Measurements from ENCODE around the gene CLCNKA.
"Not testable (repeated sequence)": the region's sequence is repeated elsewhere in the genome, so short reads cannot be mapped to it uniquely, and the experiment has no call there.

CLCNKA gene

DNA sequence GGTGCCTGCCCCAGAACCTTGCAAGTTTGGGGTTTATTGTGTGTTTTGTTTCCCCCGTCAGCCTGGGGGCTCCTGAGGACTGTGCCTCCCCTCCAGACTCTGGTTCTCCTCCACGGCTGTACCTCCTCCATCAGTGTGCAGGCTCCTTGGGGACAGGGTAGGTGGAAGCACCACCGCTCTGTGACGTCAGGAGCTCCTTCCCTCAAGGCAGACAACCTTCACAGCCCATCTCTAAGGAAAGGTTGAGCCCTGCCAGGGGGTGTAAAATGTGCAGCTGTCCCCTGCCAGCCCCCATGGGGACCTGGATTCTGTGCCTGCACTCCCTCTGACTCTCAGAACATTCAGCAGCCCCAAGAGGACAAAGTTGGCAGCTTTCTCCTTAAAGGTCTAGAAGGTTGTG lies 3.5 kb upstream of the CLCNKA start:
- no peak for DNase-seq

DNA sequence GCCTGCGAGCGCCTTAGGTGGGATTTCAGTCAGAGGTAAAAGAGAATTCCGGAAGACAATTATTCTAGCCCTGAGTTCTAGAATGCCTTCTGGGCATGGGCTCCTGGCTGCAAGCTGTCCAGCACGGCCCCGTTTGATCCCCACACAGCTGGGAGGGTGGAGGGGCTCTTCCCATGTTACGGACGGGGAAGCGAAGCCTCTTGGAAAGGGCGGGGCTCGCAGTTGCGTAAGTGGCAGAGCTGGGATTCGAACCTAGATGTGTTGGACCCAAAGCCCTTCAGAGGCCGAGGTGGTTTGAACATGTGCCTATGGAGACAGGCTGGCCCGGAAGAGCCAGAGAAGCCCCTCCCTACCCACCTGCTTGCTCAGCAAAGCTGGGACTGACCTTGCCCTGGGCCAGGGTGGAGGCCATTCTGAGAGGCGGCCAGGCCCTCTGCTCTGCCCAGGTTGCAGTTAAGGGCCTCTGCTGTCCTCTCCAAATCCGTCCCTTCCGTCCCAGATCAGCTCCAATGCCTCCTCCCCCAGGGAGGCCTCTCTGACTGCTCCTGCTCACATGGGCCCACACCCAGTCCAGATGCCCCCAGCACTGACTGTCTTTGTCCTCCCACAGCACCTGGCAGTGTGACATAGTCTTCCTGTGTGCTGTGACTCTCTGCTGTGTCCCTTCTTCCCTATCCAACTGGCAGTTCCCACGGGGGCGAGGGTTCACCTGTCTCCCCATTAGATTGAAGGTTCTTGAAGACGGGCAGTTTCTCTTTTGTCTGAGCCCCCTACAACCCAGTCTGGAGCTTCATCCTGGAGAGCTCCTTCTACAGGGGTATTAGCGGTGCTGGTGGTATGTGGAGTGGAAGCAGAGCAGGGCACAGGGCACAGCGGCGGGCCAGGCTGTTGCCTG lies 2.8 kb upstream of the CLCNKA start:
- no peak for DNase-seq

DNA sequence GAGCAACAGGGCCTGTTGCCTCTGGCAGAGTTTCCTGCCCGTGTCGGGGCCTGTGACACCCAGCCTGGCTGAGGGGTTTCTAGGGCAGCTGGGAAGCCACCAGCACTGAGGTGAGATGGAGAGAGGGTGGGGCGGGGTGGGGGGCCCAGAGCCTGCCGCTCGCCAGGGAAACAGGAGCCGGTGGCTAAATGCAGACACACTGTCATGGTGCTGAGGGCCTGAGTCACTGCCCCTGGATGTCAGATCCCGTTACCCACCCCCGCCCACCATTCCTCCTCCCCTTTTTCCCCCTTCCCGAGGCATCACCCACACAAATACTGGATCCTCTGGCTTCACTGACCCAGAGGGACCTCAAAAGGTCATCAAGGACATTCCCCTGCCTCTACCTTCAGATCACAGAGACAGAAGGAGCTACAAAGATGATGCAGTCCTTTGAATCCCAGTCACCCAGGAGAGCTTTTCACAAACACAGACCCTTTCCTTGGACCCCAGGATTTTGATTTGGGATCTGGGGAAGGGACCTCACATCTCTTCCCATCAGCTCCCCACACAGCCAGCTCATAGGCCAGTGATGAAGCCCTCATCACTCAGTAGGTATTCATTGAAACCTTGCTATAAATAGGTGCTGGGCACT lies 2.1 kb upstream of the CLCNKA start:
- DNase-seq, result no peak

DNA sequence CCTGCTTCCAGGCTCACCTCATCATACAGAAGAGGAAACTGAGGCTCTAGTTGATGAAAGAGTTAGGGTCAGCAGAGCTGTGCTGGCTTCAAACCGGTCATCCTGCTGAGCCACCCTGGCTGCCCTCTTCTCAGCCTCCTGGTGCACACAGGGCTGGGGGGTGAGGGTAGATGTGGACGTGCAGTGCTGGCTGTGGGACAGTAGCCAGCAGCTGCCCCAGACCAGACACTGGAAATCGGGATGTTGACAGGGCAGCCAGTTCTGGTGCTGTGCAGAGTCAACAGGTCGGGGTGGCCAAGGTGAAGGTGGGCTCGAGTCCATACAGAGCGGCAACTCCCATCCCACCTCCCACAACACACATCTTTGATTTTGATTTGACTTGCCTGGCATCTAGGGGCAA lies 1.5 kb upstream of the CLCNKA start:
- DNase-seq, result no peak

DNA sequence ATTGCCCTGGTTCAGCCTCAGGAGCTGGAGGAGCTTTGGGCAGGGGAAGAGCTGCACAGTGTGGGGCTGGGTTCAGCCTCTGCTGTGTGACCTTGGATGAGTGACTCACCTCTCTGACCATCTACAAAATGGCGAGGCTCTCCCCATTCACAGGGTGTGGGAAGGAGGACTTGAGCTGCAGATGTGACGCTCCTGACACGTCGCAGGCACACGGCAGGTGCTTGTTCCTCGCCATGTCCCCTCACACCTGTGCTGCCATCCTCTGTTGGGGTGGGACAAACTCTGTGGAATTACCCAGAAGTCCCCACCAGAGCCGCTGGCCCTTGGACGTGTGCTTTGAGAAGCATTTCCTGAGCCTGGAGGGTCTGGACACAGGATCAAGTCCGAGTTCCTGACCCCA lies 958 bp upstream of the CLCNKA start:
- DNase-seq, result not testable (repeated sequence)

DNA sequence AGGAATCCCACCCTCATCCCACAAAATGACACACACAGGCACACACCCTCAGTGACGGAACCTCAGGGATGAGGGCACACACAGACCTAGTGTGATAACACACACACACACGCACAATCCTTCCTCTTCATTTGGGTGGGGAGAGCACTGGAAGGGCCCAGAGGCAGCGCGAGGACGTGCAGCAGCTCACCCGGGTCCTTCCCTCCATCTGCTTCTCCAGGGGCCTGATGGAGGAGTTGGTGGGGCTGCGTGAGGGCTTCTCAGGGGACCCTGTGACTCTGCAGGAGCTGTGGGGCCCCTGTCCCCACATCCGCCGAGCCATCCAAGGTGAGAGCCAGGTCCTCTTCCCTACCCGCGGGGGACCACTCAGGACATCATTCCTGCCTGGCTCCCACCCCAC lies 557 bp downstream of the CLCNKA start:
- no peak for DNase-seq

DNA sequence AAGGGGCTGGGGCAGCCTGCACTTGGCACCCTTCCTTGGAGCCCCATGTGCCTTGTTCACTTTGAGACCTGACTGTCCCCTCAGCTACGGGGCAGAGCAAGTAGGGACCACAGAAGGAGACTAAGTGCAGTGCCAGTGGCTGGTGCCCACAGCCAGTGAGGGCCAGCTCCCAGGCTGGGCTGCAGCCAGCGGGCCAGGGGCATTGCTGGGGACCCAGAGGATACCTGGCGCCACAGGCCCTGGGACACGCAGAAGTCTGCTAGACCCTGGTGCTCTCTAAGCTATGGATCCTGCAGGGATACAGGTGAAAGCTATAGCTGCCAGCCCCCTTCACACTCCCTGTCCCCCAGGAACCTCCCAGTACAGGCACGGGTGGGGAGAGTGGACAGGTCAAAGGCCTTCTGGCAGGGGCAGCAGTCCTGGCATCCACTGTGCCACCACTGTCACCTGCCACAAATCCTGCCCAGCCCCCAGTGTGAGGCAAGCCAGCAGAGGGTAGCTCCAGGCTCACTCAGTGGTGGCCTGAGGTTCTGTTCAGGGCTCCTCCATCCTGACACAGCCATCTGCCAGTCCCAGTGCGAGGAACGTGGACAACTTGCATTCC lies 1.3 kb downstream of the CLCNKA start:
- DNase-seq, result no peak

DNA sequence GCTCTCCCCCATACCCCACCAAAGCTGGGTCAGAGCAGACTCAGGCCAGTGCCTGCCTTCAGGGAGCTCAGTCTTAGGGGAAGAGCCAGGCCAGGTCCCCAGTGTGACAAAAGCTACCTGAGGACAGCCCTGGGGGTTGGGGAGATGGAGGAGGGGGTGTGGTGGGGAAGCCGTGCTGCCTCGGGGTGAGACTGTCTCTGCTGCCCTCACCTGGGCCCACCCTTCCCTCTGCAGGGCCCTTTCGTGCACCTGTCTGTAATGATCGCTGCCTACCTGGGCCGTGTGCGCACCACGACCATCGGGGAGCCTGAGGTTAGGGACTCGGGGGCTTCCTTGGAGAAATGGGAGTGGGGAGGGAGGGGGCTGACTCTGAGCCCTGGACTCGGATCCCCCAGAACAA lies 4.5 kb downstream of the CLCNKA start:
- not testable (repeated sequence) for DNase-seq

DNA sequence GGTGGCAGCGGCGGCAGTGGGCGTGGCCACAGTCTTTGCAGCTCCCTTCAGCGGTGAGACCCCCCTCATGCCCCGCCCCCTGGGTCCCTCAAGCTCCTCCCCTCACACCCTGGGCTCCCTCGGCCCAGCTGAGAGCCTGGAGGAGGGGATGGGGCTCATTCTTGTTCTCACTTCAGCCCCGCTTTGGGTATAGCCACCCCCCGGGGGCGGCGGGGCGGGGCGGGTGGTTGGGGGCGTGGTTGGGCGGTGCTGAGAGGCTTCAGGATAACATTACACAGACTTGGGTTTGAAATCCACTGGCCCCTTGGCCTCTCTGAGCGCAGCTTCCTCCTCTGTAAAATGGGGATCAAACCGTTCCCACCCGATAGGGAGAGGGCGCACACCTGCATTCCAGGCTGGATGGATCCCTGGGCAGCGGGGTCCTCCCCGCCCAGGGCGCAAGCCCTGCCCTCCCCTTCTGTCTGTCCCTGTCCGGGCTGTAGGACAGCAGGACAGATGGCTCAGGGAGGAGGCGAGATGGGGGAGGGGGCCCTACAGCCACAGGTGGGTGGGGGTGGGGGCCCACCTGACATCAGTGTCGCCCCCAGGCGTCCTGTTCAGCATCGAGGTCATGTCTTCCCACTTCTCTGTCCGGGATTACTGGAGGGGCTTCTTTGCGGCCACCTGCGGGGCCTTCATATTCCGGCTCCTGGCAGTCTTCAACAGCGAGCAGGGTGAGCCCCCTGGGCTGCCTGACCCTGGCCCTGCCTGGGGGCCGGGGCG lies 5.1 kb downstream of the CLCNKA start:
- DNase-seq, result no peak

DNA sequence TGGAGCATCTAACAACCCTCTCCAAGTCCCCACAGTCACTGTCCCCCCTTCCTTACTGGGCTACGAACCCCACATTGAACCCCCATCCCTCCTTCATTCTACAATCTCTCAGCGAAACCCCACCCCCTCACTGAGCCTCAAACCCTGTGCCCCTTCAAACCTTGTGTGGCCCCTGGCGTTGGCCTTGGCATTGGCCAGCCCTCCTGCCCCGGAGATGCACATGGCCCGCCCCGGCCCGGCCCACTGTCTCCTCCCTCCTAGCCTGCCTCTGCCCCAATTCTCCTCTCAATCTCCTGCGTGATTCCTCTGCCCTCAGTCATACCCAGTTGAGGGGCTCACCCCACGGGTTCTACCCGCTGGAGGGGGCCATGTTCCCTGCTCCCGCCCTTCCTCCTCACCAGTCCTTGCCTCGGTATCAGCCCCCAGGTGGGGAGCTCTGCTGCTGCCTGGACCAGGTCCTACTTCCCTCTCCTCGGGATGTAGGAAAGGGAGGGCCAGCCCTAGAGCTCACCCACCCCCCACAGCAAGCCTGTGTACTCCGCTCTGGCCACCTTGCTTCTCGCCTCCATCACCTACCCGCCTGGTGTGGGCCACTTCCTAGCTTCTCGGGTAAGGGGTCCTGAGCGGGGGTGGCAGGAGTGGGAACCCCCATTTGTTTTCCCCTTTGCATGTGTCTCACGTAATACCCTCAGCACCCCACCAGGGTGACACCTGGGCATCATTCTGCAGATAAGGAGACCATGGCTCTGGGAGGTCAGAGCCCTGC lies 6.6 kb downstream of the CLCNKA start:
- DNase-seq, result no peak

DNA sequence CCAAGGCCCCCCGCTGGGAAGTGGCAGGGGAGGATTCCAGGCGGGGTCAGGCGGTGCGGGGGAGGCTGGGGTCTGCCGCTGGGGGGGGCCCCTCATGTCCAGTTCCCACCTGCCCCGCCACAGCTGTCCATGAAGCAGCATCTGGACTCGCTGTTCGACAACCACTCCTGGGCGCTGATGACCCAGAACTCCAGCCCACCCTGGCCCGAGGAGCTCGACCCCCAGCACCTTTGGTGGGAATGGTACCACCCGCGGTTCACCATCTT lies 7.1 kb downstream of the CLCNKA start:
- not testable (repeated sequence) for DNase-seq

DNA sequence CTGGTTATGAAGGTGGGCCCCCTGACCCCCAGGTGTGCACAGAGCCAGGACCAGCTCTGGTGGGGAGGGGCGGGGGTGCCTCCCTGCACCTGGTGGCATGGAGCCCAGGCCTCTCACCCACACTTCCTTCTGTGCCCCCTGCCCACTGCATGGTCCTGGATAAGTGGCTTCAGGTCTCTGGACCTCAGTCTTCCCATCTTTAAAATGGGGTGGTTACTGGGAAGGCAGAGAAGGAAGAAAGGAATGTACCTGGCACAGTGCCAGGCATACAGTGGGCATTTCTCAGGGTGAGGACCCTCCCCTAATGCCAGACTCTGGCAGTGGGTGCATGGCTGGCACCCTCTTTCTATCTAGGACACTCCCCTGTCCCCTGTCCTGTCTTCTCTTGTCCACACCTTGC lies 7.5 kb downstream of the CLCNKA start:
- no peak for DNase-seq

DNA sequence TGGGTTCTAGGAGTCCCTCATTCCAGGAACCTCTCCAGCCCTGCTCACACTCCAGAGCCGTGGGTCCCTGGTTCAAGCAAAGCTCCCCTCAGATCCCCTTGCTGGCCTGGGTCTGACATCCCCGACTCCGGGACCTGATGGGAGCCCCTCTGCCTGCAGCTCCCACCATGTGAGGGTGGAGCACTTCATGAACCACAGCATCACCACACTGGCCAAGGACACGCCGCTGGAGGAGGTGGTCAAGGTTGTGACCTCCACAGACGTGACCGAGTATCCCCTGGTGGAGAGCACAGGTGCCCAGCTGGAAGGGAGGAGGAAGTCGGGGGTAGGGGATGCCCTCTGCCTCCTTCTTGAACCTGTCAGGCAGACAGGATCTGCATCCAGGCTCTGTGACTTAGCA lies 9.7 kb downstream of the CLCNKA start:
- DNase-seq, result no peak

DNA sequence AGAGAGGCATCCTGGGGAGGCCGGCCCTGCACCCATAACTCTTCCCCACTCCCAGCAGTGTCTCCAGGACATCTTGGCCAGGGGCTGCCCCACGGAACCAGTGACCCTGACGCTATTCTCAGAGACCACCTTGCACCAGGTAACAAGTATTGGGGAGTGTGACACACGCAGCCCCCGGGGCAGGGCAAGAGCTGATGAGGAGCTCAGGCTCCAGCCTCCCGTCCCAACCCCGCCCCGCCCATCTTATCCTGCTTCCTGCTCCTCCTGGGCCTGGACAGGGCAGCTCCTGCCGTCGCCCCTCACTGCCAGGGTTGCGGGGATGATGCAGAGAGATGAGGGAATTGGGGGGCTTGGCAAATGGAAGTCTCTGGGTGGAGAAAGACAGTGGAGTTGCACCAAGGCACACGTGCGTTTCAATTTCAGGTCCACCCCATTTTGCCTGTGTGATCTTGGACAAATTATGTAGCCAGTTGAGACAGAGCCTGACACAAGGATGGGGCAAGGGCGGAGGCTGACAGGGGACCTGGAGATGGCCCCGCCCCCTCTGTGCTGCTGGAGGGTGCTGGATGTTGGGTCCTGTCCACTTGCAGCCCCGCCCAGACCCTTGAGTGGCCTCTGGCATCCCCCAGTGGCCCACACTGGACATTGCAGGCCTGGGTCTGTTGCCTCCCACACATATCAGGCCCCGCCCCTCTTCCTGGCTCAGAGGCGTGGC lies 10.7 kb downstream of the CLCNKA start:
- DNase-seq, result peak; percentile 30 to 59

DNA sequence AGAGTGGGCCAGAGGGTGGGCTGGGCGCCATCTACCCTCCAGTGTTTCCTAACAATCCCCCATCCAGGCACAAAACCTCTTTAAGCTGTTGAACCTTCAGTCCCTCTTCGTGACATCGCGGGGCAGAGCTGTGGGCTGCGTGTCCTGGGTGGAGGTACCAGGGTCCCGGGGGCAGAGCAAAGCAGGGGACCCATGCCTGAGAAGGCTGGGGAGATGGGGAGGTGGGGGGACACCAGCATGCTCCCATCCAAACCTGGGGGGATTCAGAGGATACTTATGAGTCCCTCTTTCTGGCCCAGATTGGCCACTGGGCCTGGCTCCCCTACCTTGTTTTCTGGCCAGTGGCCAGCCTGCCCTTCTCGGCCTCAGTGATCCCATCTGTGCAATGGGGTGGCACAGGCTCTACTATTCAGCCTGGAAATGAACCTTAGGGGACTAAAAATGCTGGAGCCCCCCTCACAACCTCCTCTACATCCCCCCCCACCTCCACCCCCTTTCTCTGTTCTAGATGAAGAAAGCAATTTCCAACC lies 11.3 kb downstream of the CLCNKA start:
- DNase-seq, result not testable (repeated sequence)

DNA sequence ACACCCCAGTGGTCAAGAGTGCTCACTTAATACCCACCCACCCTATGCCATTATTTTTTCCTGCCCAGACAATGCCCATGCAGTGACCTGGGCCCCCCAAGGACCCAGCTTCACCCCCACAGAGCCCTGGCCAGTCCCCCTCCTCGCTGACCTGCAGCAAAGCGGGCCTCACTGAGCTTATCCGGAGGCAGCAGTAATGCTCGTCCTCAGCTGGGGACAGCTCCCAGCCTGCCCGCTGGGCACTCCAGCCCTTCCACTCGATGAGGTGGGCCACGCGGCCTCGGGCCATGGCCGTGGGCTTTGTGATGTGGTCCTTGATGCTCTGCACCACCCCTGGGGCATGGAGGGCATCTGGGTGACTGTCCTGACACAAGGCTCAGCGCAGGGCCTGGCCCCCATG lies 14.6 kb downstream of the CLCNKA start:
- not testable (repeated sequence) for DNase-seq

DNA sequence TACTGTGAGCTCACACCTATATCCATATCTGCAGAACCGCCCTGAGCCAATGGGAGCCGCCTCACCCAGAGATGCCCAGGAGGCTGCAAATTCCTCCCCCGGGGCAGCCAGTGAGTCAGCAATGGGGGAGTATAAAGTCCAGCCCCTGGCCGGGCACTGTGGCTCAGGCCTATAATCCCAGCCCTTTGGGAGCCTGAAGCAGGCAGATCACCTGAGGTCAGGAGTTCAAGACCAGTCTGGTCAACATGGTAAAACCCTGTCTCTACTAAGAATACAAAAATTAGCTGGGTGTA lies 16.7 kb downstream of the CLCNKA start:
- no peak for DNase-seq

DNA sequence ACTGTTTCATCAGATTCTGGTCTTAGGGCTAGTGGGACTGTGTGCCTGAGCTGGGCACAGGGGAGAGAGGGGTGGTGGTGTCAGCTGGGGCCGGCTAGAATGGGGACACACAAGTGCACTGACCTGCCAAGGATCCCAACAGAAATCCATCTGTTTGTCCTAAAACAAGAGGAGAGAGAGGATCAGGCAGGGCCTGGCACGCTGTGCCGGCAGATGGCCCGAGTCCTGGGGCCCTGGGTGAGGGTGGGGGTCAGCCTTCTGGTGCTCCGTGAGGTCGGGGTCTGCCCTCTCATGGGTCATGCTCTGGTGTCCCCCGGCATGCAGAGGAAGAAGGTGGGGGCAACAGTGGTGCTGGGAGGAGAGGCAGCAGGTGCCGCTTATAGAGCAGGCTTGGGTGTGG lies 18.0 kb downstream of the CLCNKA start:
- not testable (repeated sequence) for DNase-seq

DNA sequence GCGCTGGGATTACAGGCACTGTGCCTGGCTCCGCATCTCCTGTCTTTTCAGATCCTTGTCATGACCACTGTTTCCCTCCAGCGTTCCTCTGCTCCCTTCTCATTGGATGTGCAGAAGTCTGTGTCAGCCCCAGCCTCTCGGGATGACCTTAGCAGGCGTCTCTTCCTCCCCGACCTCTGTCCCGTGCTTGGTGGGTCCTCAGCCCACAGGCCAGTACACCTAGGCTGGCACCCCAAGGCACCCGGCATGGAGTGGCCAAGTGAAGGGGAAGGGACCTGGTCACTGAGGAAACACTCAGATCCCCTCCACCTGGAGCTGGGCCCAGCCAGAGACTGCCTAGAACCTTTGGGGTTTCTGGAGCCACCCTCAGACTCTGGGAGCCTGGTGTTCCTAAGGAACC lies 19.4 kb downstream of the CLCNKA start:
- no peak for DNase-seq

DNA sequence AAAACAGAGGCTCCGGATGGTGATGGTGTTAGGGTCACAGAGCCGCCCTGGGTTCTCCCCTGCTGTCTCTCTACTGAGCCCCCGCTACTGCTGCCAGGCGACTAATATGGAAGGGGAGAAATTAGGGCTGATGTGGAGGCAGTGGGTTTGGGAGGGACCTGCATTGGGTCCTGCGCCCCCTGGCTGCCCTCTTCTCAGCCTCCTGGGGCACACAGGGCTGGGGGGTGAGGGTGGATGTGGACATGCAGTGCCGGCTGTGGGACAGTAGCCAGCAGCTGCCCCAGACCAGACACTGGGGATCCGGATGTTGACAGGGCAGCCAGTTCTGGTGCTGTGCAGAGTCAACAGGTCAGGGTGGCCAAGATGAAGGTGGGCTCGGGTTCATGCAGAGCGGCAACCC lies 20.3 kb downstream of the CLCNKA start:
- no peak for DNase-seq

DNA sequence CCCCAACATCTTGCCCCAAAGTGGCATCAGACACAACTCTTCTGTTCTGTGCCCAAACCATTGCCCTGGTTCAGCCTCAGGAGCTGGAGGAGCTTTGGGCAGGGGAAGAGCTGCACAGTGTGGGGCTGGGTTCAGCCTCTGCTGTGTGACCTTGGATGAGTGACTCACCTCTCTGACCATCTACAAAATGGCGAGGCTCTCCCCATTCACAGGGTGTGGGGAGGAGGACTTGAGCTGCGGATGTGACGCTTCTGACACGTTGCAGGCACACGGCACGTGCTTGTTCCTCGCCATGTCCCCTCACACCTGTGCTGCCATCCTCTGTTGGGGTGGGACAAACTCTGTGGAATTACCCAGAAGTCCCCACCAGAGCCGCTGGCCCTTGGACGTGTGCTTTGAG lies 20.8 kb downstream of the CLCNKA start:
- not testable (repeated sequence) for DNase-seq

DNA sequence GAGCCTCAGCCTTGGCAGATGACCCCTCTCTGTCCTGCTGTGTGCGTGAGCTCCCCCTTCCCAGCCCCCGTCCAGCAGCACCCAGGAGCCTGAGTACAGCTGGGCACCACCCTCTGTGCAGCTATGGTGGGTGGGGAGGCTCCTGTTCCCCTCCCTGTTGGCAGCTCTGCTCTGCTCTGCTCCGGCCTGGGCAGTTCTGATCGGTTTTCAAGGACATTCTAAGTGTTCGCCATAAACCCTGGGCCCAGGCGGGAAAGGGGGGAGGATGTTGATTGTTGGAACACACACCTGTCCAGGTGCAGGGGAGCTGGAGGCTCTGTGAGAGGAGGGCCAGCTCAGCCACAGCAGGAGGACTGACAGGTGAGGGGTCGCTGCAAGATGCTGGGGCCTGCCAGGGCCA lies 21.7 kb downstream of the CLCNKA start, which contains the start of gene CLCNKB:
CLCNKB (plus strand) TSS at position 262 of the 400 bp plus-strand sequence. CDS start 711 bp downstream, outside the sequence.
- DNase-seq, result no peak
